Upper lobe of right lung (tissue), 1 donor: ENCODE measurements around the gene ERMP1. TPM values are rescaled to one million over a fixed set of nuclear protein-coding genes. Genes with fewer than 3 reads are reported as not detected.

Experiments used
- ATAC-seq: fragments of 200-7000 bp; cut with Tn5 transposase; one replicate; pipeline ENCODE4 v1.9.1; 2020; ENCODE audit warnings: mild to moderate bottlenecking, moderate library complexity
- DNase-seq: peaks from one replicate; pipeline ENCODE4 v3.0.0-alpha.2; 2020
- H3K27ac ChIP-seq: fragments of 200-600 bp; one replicate; pipeline ENCODE4 v1.8.0; 2022
- H3K27me3 ChIP-seq: fragments of 200-600 bp; one replicate; pipeline ENCODE4 v1.8.0; 2022; ENCODE audit warnings: mild to moderate bottlenecking
- H3K36me3 ChIP-seq: fragments of 200-600 bp; one replicate; pipeline ENCODE4 v1.8.0; 2022
- H3K4me1 ChIP-seq: fragments of 200-600 bp; one replicate; pipeline ENCODE4 v1.8.0; 2022
- H3K4me3 ChIP-seq: fragments of 200-600 bp; one replicate; pipeline ENCODE4 v1.8.0; 2022; ENCODE audit warnings: mild to moderate bottlenecking
- H3K9me3 ChIP-seq: fragments of 200-600 bp; one replicate; pipeline ENCODE4 v1.8.0; 2022
- CTCF ChIP-seq: fragments of 200-600 bp; IDR thresholded peaks from one replicate; pipeline ENCODE4 v1.8.0; 2022; ENCODE audit warnings: antibody characterized with exemption
- intact Hi-C: fragments of 100-400 bp; cut with DNase I; formaldehyde crosslinking; loops from one replicate; pipeline ENCODE4 v1.11.0; 2022
- total RNA-seq: library from RNA; stranded (reverse); fragmentation: NEBNext Ultra II Directional; extraction: Animal tissue kit (Norgen Biotek cat#: 25700); gene quantifications from one replicate; pipeline ENCODE4 v1.2.1, GENCODE V29; 2021
- donor health status: DM: no; HTN: yes; CAD: no; lungs with severe emphysema.

The ERMP1 gene
- total RNA-seq, 1 donor from 2014 or later = 34.8 TPM

GRCh38 chr9:5863092-5863746, 30.3 kb upstream of the ERMP1 start:
- ATAC-seq (peak; percentile 39), DNase-seq (no peak)
- no peaks in the 10 kb centered on the region for H3K36me3 ChIP-seq
- intact Hi-C loops = no loop called here
- H3K9me3 ChIP-seq = no peaks in the 10 kb centered on the region
- H3K4me3 ChIP-seq = no peak overlapping the region
- H3K27ac ChIP-seq = no peak overlapping the region
- H3K27me3 ChIP-seq = no peaks in the 10 kb centered on the region
- H3K4me1 ChIP-seq = no peaks in the 10 kb centered on the region
- TF ChIP-seq CTCF = no peak

DNA sequence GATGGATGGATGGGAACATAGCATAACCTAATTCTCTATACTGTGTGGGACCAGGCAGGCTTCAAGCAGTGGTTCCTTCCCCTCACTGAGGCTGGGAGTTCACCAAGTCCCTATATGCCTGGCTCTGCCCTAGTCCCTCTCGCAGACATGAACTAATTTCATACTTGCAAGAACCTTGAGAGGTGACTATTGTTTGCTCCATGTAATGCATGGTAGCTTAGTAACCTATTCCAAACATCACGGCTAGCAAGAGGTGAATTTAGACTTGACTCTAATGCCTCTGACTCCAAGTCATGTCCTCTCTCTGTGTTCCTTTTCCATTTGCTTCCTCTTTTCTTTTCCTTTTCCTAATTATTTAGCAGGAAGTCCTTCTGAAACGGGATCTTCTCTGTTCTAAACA, 25.9 kb upstream of the ERMP1 start:
- no peak for TF ChIP-seq CTCF
- H3K27ac ChIP-seq = no peak overlapping the region
- H3K4me3 ChIP-seq = no peak overlapping the region
- ATAC-seq (no peak), DNase-seq (no peak)
- H3K36me3 ChIP-seq = no peaks in the 10 kb centered on the region
- H3K4me1 ChIP-seq = no peaks in the 10 kb centered on the region
- H3K9me3 ChIP-seq = no peaks in the 10 kb centered on the region
- intact Hi-C loops = no loop called here
- no peaks in the 10 kb centered on the region for H3K27me3 ChIP-seq

DNA sequence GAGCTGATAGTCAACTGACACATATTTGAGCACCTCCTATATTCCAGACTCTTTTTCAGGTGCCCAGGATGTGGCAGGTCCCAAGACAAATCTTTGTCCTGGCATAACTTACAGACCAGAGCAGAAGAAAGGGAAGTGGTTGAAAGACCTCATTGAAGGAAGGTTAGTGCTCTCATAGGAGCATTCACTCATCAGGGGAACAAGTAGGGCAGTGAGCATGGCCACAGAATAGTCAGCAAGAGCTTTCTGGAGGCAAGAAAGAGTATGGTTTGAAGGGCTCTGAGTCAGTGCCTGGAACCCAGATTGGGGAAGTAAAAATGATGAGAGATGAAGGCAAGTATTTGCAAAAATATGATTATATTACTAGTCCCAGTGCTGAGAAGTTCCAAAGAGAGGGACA, 25.0 kb upstream of the ERMP1 start:
- peak; percentile 60 for ATAC-seq
- H3K27ac ChIP-seq = no peak overlapping the region
- H3K4me1 ChIP-seq = no peaks in the 10 kb centered on the region
- intact Hi-C loops = no loop called here
- no peaks in the 10 kb centered on the region for H3K27me3 ChIP-seq
- H3K9me3 ChIP-seq = no peaks in the 10 kb centered on the region
- no peak for DNase-seq
- H3K36me3 ChIP-seq = no peaks in the 10 kb centered on the region
- no peak for TF ChIP-seq CTCF
- H3K4me3 ChIP-seq = no peak overlapping the region

- no peak for ATAC-seq
- no peak for TF ChIP-seq CTCF
- no peaks in the 10 kb centered on the region for H3K27me3 ChIP-seq
- H3K27ac ChIP-seq = no peak overlapping the region
- DNase-seq = no peak
- no peaks in the 10 kb centered on the region for H3K4me1 ChIP-seq
- intact Hi-C loops = no loop called here
- no peaks in the 10 kb centered on the region for H3K36me3 ChIP-seq
- no peaks in the 10 kb centered on the region for H3K9me3 ChIP-seq
- no peak overlapping the region for H3K4me3 ChIP-seq
Observed at GRCh38 chr9:5854063-5854790, 21.3 kb upstream of the ERMP1 start.

GRCh38 chr9:5853617-5854016, 20.7 kb upstream of the ERMP1 start:
- no peak for TF ChIP-seq CTCF
- Histone ChIP-seq H3K4me1 (no peaks in the 10 kb centered on the region), H3K27ac (no peak overlapping the region), H3K9me3 (no peaks in the 10 kb centered on the region), H3K36me3 (no peaks in the 10 kb centered on the region), H3K4me3 (no peak overlapping the region), H3K27me3 (no peaks in the 10 kb centered on the region)
- ATAC-seq (no peak), DNase-seq (no peak)
- intact Hi-C loops = no loop called here
